Neural cell (in vitro differentiated cells): ENCODE data around the gene LDLRAD3. TPM values are rescaled to one million over a fixed set of nuclear protein-coding genes. Genes with fewer than 3 reads are reported as not detected.

Experiments used
- H2AFZ ChIP-seq: fragments of 200-600, 300-800 bp; sonication (generic), shearing (Covaris generic); 2 replicates; pipeline ENCODE4 v1.6.0; 2014; ENCODE audit warnings: low read depth, mild to moderate bottlenecking, antibody characterized with exemption, low read length, moderate library complexity
- H3F3A ChIP-seq: fragments of 200-600 bp; shearing (Covaris generic); 2 replicates; pipeline ENCODE4 v1.6.1; 2016; ENCODE audit warnings: mild to moderate bottlenecking, moderate library complexity, mixed read lengths, antibody characterized with exemption, low read length; ENCODE audit not compliant: insufficient read depth, poor library complexity, severe bottlenecking
- H3K27ac ChIP-seq: fragments of 200-600, 300-800 bp; sonication (generic), shearing (Covaris generic); 2 replicates; pipeline ENCODE4 v1.5.1; 2014; ENCODE audit warnings: mild to moderate bottlenecking, low read length, moderate library complexity
- H3K27me3 ChIP-seq: fragments of 300-800, 200-600 bp; sonication (generic), shearing (Covaris generic); 2 replicates; pipeline ENCODE4 v1.6.0; 2014; ENCODE audit warnings: mild to moderate bottlenecking, low read depth, low read length, moderate library complexity; ENCODE audit not compliant: insufficient read depth
- H3K36me3 ChIP-seq: fragments of 300-800, 200-600 bp; sonication (generic), shearing (Covaris generic); 2 replicates; pipeline ENCODE4 v1.5.1; 2014; ENCODE audit warnings: mild to moderate bottlenecking, antibody characterized with exemption, low read length, moderate library complexity; ENCODE audit not compliant: insufficient read depth
- H3K4me2 ChIP-seq: fragments of 300-800, 200-600 bp; sonication (generic), shearing (Covaris generic); 2 replicates; pipeline ENCODE4 v1.6.0; 2014; ENCODE audit warnings: mild to moderate bottlenecking, low read length
- H3K4me3 ChIP-seq: fragments of 300-800, 200-600 bp; sonication (generic), shearing (Covaris generic); 2 replicates; pipeline ENCODE4 v1.5.1; 2014; ENCODE audit warnings: mild to moderate bottlenecking, low read length, moderate library complexity
- H3K79me2 ChIP-seq: fragments of 200-600 bp; shearing (Covaris generic); replicated peaks from 2 replicates; pipeline ENCODE4 v1.6.0; 2014; ENCODE audit warnings: mild to moderate bottlenecking, low read length, moderate library complexity; ENCODE audit not compliant: insufficient read depth
- H3K9ac ChIP-seq: fragments of 300-800, 200-600 bp; sonication (generic), shearing (Covaris generic); 2 replicates; pipeline ENCODE4 v1.6.1; 2016; ENCODE audit warnings: mild to moderate bottlenecking, low read length, mixed read lengths
- H3K9me2 ChIP-seq: fragments of 200-600 bp; shearing (Covaris generic); 2 replicates; pipeline ENCODE4 v1.6.1; 2016; ENCODE audit warnings: mild to moderate bottlenecking, low read length, mixed read lengths; ENCODE audit not compliant: insufficient read depth
- H3K9me3 ChIP-seq: fragments of 200-600, 300-800 bp; sonication (generic), shearing (Covaris generic); 2 replicates; pipeline ENCODE4 v1.6.1; 2016; ENCODE audit warnings: mild to moderate bottlenecking, mixed run types, low read length, moderate library complexity, mixed read lengths
- H4K20me1 ChIP-seq: fragments of 200-600 bp; shearing (Covaris generic); 2 replicates; pipeline ENCODE4 v1.6.1; 2016; ENCODE audit warnings: mild to moderate bottlenecking, mixed run types; ENCODE audit not compliant: insufficient read depth
- EP300 ChIP-seq: fragments of 450-650 bp; conservative IDR thresholded peaks from 2 replicates; pipeline ENCODE4 v1.6.1; 2014; ENCODE audit warnings: antibody characterized with exemption, mild to moderate bottlenecking, moderate library complexity; ENCODE audit not compliant: poor library complexity, severe bottlenecking
- EZH2 ChIP-seq: fragments of 200-600, 300-800 bp; shearing (Covaris generic), sonication (generic); IDR thresholded peaks from 2 replicates; pipeline ENCODE4 v1.6.1; 2014; ENCODE audit warnings: antibody characterized with exemption, low read length, borderline replicate concordance, mild to moderate bottlenecking; ENCODE audit not compliant: insufficient read depth, poor library complexity, severe bottlenecking
- MXI1 ChIP-seq: fragments of 450-650 bp; conservative IDR thresholded peaks from 2 replicates; pipeline ENCODE4 v1.6.1; 2014; ENCODE audit warnings: antibody characterized with exemption, mild to moderate bottlenecking; ENCODE audit not compliant: poor library complexity, severe bottlenecking
- POLR2AphosphoS5 ChIP-seq: IDR thresholded peaks from 2 replicates; pipeline ENCODE4 v1.6.1; 2012
- RAD21 ChIP-seq: fragments of 450-650 bp; conservative IDR thresholded peaks from 2 replicates; pipeline ENCODE4 v1.6.1; 2014; ENCODE audit warnings: antibody characterized with exemption, mild to moderate bottlenecking, moderate library complexity
- SMC3 ChIP-seq: fragments of 450-650 bp; conservative IDR thresholded peaks from 2 replicates; pipeline ENCODE4 v1.6.1; 2014; ENCODE audit warnings: antibody characterized with exemption, mild to moderate bottlenecking, moderate library complexity; ENCODE audit not compliant: poor library complexity
- TAF1 ChIP-seq: IDR thresholded peaks from 2 replicates; pipeline ENCODE4 v1.6.1; 2012; ENCODE audit warnings: low read depth
- polyA plus RNA-seq: library from polyadenylated mRNA; depleted of rRNA; stranded (reverse); fragments of >200 nt; gene quantifications from 2 replicates; pipeline ENCODE4 v1.2.3, GENCODE V29; 2014
- TF ChIP-seq, protein P1 (sequence below): fragments of 450-650 bp; IDR thresholded peaks from 2 replicates; pipeline ENCODE4 v1.5.1; 2014; ENCODE audit warnings: antibody characterized with exemption, mild to moderate bottlenecking, moderate library complexity; ENCODE audit not compliant: poor library complexity, severe bottlenecking
- TF ChIP-seq, protein P2 (sequence below): IDR thresholded peaks from 2 replicates; pipeline ENCODE4 v1.6.1; 2012; ENCODE audit warnings: borderline replicate concordance

LDLRAD3 gene
- polyA plus RNA-seq, 1 donor from 2014 or later = 3.5 TPM

- Histone ChIP-seq H3F3A (no peaks in the 10 kb centered on the region), H3K9me2 (no peaks in the 10 kb centered on the region), H3K4me3 (no peak overlapping the region), H3K9me3 (no peaks in the 10 kb centered on the region), H3K9ac (no peak overlapping the region), H3K79me2 (no peaks in the 10 kb centered on the region), H3K27me3 (no peaks in the 10 kb centered on the region), H3K27ac (no peak overlapping the region), H3K36me3 (no peaks in the 10 kb centered on the region), H2AFZ (no peak overlapping the region), H3K4me2 (no peak overlapping the region), H4K20me1 (no peaks in the 10 kb centered on the region)
- TF ChIP-seq MXI1 = no peak
Measured at GRCh38 chr11:36132940-36133339, 189.1 kb downstream of the LDLRAD3 start.

- no peaks in the 10 kb centered on the region for H3K9me3 ChIP-seq
- no peaks in the 10 kb centered on the region for H3K27me3 ChIP-seq
- no peaks in the 10 kb centered on the region for H3K36me3 ChIP-seq
- no peak overlapping the region for H3K4me2 ChIP-seq
- no peaks in the 10 kb centered on the region for H3F3A ChIP-seq
- no peaks in the 10 kb centered on the region for H3K79me2 ChIP-seq
- no peaks in the 10 kb centered on the region for H4K20me1 ChIP-seq
- no peaks in the 10 kb centered on the region for H3K9me2 ChIP-seq
- H2AFZ ChIP-seq = no peak overlapping the region
- H3K4me3 ChIP-seq = no peak overlapping the region
- no peak overlapping the region for H3K9ac ChIP-seq
- no peak overlapping the region for H3K27ac ChIP-seq
- TF ChIP-seq SMC3 = no peak
- no peak for TF ChIP-seq POLR2AphosphoS5
- TF ChIP-seq, protein P1, sequence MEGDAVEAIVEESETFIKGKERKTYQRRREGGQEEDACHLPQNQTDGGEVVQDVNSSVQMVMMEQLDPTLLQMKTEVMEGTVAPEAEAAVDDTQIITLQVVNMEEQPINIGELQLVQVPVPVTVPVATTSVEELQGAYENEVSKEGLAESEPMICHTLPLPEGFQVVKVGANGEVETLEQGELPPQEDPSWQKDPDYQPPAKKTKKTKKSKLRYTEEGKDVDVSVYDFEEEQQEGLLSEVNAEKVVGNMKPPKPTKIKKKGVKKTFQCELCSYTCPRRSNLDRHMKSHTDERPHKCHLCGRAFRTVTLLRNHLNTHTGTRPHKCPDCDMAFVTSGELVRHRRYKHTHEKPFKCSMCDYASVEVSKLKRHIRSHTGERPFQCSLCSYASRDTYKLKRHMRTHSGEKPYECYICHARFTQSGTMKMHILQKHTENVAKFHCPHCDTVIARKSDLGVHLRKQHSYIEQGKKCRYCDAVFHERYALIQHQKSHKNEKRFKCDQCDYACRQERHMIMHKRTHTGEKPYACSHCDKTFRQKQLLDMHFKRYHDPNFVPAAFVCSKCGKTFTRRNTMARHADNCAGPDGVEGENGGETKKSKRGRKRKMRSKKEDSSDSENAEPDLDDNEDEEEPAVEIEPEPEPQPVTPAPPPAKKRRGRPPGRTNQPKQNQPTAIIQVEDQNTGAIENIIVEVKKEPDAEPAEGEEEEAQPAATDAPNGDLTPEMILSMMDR = no peak
- TF ChIP-seq RAD21 = no peak
- TF ChIP-seq, protein P2, sequence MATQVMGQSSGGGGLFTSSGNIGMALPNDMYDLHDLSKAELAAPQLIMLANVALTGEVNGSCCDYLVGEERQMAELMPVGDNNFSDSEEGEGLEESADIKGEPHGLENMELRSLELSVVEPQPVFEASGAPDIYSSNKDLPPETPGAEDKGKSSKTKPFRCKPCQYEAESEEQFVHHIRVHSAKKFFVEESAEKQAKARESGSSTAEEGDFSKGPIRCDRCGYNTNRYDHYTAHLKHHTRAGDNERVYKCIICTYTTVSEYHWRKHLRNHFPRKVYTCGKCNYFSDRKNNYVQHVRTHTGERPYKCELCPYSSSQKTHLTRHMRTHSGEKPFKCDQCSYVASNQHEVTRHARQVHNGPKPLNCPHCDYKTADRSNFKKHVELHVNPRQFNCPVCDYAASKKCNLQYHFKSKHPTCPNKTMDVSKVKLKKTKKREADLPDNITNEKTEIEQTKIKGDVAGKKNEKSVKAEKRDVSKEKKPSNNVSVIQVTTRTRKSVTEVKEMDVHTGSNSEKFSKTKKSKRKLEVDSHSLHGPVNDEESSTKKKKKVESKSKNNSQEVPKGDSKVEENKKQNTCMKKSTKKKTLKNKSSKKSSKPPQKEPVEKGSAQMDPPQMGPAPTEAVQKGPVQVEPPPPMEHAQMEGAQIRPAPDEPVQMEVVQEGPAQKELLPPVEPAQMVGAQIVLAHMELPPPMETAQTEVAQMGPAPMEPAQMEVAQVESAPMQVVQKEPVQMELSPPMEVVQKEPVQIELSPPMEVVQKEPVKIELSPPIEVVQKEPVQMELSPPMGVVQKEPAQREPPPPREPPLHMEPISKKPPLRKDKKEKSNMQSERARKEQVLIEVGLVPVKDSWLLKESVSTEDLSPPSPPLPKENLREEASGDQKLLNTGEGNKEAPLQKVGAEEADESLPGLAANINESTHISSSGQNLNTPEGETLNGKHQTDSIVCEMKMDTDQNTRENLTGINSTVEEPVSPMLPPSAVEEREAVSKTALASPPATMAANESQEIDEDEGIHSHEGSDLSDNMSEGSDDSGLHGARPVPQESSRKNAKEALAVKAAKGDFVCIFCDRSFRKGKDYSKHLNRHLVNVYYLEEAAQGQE = no peak
- no peak for TF ChIP-seq EZH2
- no peak for TF ChIP-seq MXI1
- no peak for TF ChIP-seq EP300
- no peak for TF ChIP-seq TAF1
Measured at GRCh38 chr11:36135076-36135475, 191.2 kb downstream of the LDLRAD3 start.

- no peak overlapping the region for H3K9ac ChIP-seq
- H2AFZ ChIP-seq = no peak overlapping the region
- H4K20me1 ChIP-seq = no peaks in the 10 kb centered on the region
- no peaks in the 10 kb centered on the region for H3K79me2 ChIP-seq
- H3K4me3 ChIP-seq = no peak overlapping the region
- no peak for TF ChIP-seq SMC3
- TF ChIP-seq, protein P1 = no peak
- no peak for TF ChIP-seq RAD21
- TF ChIP-seq, protein P2 = no peak
- no peak for TF ChIP-seq EZH2
- H3K36me3 ChIP-seq = no peaks in the 10 kb centered on the region
- H3K9me2 ChIP-seq = no peaks in the 10 kb centered on the region
- no peaks in the 10 kb centered on the region for H3K9me3 ChIP-seq
- H3K4me2 ChIP-seq = no peak overlapping the region
- no peaks in the 10 kb centered on the region for H3F3A ChIP-seq
- no peak overlapping the region for H3K27ac ChIP-seq
- no peaks in the 10 kb centered on the region for H3K27me3 ChIP-seq
Measured at GRCh38 chr11:36139767-36140166, 195.9 kb downstream of the LDLRAD3 start.
